GM03348 (cell line): ENCODE measurements around the gene CES2.
"Not testable (repeated sequence)": the region's sequence is repeated elsewhere in the genome, so short reads cannot be mapped to it uniquely, and the experiment has no call there.

Experiments used
- DNase-seq: peaks from one replicate; pipeline ENCODE4 v3.0.0; 2012; ENCODE audit warnings: low spot score

Gene CES2

DNA sequence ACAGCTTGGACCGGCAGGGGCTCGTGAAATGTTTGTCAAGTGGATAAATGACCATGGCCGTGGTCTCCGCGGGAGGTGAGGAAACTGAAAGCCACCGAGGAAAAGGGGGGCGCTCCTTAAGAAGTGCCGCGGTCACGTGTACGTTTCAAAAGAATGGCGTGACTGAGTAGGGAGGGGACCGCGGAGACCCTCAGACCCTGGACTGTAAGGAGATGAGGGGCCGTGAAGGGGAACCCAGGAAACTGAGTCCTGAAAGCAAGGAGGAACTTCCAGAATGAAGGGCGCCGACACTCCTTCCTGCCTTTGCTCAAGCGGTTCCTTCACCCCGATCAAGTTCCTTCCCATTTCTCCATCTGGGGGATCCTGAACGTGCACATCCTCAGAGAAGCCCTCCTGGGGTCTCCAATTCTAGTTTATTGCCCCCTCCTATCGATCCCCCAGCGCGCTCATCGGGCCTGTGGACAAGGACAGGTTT, 440 bp upstream of the CES2 start:
- DNase-seq, result not testable (repeated sequence)

DNA sequence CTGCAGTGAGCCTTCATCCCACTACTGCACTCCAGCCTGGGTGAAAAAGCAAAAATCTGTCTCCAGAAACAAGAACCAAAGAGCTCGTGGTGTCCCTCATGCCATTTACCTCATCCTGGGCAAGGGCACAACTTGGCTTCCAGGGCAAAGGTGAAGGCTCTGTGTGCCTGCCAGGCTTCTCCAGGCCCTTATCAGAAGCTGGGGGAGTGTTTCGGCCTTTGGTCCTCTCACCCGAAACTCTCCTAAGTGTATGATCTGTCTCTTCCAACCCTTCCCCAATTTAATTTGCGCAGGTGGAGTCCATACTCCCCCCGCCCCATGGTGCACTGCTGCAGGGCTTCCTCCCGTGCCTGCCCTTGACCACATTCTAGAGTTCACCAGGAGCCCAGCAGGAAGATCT, 1.1 kb downstream of the CES2 start:
- DNase-seq, result no peak

DNA sequence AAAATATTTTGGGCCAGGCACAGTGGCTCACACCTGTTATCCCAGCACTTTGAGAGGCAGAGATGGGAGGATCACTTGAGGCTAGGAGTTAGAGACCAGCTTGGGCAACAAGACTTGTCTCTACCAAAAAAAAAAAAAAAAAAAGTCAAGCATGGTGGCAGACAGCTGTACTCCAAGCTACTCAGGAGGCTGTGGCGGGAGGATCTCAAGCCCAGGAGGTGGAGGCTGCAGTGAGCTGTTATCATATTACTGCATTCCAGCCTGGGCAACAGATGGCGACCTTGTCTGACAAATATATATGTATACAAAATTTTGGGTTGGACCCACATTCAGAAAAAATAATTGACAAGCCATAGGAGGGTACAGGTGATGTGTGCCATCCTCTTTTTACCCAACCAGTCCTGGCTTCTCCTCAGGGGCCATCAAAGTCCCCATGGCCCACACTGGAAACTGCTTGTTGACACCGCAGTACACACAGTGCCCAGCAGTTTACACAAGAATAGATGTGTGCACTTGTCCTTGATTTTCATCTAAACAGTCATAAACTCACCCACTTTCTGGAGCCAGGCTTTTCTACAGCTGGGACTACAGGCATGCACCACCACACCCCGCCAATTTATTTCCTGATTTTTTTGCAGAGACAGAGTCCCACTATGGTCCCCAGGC, 1.7 kb downstream of the CES2 start:
- DNase-seq, result no peak

DNA sequence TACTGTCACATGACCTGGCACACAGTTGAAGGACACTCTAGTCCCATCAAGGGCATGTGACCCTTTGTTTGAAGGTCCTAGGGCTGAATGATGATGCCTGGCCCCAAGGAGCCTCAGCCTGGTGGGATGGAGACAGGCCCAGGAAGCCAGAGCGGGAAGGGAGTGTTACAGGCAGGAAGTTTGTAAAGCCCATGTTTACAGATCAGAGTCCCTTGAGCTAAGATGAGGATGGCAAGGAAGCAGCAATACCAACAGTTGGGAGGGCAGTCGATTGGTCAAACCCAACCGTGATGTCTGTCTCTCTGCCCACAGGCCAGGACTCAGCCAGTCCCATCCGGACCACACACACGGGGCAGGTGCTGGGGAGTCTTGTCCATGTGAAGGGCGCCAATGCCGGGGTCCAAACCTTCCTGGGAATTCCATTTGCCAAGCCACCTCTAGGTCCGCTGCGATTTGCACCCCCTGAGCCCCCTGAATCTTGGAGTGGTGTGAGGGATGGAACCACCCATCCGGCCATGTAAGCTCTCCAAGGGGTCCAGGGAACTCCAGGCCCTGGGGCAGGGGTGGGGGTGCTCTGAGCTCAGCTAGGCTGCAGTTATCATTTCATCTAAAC, 2.5 kb downstream of the CES2 start:
- DNase-seq, result no peak

DNA sequence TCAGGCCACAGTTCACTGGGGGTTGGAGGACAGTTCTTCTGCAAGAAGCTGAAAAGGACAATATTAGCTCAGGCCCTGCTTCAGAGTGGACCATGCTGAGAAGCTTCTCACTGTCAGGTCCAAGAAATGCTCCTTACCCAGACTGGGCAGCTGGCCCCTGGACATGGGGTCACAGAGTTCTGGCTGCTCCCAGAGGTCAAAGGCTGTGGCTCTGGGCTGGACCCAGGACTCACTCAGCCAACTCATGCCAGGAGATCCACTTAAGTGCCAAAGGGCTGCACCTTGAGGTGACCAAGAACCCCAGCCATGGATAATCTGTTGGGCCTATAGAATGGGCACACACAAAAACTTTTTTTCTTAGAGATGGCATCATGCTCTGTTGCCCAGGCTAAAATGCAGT, 4.0 kb downstream of the CES2 start:
- no peak for DNase-seq

DNA sequence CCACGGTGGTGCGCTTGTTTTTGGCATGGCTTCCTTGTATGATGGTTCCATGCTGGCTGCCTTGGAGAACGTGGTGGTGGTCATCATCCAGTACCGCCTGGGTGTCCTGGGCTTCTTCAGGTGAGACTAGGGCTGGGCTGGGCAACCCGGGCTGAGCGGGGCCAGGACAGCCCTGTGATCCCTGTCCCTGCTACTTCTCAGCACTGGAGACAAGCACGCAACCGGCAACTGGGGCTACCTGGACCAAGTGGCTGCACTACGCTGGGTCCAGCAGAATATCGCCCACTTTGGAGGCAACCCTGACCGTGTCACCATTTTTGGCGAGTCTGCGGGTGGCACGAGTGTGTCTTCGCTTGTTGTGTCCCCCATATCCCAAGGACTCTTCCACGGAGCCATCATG, 4.9 kb downstream of the CES2 start:
- DNase-seq, result no peak

DNA sequence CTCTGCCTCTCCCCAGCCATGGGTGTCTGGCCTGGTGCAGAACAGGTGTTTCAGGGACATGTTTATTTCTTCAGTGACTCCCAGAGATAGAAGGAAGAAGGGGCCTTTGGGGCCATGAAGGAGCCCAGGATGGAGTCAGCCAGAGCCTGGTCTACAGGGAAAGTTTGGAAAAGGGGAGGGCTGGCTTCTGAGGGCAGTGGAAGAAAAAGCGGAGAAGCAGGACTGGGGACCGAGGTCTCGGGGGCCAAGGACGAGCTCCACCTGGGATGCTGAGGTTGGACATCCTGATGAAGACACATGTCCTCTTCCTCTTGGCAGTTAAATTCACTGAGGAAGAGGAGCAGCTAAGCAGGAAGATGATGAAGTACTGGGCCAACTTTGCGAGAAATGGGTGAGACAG, 7.7 kb downstream of the CES2 start:
- DNase-seq, result no peak

DNA sequence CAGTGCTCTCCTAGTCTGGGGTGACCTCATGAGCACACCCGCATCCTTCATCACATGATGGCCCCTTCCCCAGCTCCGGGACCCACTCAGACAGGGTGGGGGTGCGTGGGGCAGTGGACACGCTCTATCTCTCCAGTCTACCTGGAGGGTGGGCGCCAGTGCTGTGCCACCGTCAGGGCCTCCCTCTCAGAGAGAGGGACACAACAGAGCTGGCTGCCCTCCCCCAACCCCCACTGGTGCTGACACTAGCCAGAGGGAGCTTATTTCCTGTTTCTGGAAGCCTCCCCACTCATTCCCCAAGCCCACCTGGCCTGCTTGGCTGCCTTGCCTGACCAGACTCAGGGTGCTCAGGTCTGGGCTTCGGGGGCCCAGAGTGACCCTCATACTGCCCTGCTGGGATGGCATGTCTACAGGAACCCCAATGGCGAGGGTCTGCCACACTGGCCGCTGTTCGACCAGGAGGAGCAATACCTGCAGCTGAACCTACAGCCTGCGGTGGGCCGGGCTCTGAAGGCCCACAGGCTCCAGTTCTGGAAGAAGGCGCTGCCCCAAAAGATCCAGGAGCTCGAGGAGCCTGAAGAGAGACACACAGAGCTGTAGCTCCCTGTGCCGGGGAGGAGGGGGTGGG, 8.2 kb downstream of the CES2 start:
- DNase-seq, result no peak

DNA sequence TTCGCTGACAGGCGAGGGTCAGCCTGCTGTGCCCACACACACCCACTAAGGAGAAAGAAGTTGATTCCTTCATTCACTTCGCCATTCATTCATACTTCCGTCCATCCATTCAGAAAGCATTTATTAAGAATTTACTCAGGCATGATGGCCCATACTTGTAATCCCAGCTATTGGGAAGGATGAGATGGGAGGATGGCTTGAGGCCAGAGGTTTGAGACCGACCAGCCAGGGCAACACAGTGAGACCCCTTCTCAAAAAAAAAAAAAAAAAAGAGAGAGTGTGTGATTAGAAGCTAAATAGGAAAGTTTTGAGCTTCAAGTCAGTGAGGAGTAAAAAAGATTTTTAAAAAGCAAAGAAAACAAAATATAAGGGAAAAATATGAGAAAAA, 8.7 kb downstream of the CES2 start:
- no peak for DNase-seq

DNA sequence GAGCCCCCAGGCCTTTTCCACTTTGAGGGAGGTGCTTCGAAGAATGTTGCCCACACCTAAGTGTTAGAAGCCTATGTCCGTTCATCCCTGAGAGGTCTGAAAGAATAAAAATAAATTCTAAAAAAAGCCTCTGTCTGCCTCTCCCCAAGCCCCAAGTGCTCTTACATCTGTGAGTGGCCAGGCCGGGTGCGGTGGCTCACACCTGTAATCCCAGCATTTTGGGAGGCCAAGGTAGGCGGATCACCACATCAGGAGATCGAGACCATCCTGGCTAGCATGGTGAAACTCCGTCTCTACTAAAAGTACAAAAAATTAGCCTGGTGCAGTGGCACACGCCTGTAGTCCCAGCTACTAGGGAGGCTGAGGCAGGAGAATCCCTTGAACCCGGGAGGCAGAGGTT, 9.7 kb downstream of the CES2 start:
- DNase-seq, result not testable (repeated sequence)

DNA sequence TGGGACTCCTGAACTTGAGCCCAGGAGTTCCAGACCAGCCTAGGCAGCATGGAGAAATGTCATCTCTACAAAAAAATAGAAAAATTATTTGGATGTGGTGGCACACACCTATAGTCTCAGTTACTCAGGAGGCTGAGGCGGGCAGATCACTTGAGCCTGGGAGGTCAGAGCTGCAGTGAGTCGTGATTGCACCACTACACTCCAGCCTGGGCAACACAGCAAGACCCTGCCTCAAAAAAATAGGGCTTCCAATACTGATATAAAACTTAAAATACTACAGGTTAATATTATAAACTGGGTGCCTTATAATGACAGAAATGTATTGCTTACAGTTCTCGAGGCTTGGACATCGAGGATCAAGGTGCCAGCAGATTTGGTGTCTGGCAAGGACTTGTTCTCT, 10.6 kb downstream of the CES2 start:
- DNase-seq, result no peak

DNA sequence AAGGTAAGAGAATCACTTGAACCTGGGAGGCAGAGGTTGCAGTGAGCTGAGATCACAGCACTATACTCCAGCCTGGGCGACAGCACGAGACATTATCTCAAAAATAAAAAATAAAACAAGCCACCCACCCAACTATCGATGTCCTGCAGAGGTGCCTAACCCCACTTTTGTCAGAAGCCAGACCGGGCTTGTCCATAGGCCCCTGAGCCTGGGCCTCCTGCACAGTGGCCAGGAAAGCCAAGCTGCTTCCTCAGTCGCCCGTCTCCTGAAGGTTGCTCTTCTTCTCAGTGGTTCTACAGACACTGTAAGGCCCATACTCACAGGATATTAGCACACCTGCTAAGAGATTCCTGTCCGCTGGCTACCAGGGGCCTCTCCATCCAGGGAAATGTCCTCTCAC, 11.2 kb downstream of the CES2 start:
- no peak for DNase-seq

DNA sequence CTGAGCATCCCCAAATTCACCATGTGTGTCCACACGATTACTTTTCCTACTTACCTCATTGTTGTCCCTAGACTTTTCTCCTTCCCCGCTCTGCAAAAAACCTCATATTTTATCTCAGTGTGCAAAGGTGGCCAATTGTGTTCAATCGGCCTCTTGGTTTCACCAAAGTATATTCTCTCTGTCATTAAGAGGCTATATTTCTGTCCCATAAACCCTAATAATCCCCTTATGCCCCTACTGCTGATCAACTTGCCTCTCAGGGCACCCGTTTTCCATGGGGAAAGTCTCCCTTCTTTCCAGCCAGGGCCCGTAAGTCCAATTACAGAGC, 11.6 kb downstream of the CES2 start:
- no peak for DNase-seq

DNA sequence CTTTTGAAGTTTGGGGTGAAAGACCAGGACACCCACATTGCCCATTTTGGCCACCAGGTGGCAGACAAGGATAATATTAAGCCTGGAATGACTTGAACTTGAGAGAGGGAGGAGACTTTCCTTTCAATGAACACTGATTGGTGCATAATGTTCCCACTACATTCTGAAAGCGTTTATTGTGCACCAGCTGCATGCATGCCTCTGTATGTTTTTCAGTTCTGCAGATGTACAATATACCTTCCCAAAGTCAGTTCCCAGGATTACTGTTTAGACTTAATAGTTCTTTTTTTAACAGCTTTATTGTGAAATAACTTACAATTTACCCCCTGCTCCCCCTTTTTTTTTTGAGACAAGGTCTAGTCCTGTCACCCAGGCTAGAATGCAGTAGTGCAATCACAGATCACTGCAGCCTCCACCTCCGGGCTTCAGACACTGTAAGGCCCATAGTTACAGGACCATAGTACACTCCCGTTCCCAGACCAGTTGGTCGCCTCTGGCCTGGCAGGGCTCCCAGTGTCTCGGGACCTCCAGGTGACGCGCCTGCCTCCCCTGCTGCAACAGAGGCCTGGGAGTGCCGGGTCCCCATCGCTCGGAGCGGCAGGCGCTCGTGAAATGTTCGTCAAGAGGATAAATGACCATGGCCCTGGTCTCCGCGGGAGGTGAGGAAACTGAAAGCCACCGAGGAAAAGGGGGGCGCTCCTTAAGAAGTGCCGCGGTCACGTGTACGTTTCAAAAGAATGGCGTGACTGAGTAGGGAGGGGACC, 12.2 kb downstream of the CES2 start:
- DNase-seq, result peak; percentile 93

DNA sequence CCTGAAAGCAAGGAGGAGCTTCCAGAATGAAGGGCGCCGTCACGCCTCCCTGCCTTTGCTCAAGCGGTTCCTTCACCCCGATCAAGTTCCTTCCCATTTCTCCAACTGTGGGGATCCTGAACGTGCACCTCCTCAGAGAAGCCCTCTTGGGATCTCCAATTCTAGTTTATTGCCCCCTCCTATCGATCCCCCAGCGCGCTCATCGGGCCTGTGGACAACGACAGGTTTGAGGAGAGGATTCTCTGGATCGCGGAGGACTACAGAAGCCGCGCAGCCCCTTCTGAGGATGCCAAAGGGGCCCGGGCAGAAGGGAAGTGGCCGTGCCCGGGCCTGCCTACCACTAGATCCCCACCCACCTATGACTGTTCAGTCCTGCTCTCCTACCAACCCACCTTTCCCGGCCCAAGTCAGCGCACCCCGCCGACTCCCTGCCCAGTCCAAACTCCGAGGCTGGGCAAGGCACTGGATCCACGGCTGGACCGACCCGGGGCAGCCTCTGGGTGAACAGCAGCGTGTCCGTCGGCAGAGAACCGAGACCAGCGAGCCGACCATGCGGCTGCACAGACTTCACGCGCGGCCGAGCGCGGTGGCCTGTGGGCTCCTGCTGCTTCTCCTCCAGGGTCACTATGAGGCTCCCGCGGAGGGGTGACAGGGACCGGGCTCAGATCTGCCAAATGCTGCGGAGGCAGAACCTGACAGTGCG, 13.0 kb downstream of the CES2 start:
- DNase-seq, result peak; percentile 44

DNA sequence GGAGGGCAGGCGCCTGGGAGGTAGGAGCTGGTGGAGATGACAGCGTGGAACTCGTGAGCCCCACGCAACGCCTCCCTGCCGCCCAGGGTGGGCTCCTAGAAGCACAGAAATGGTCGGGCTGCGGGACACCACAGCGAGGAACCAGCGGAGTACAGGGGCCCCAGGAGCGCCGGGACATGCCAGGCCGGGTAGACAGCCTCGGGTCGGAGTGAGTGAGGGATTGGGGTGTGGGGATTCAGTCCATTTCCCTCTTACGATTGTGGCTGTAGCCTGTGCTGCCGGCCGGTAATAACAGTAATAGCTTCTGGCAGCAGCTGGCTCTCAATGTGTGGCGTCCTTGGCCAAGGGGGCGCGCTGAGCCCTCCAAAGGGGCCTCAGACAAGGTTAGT, 13.5 kb downstream of the CES2 start:
- DNase-seq, result no peak

DNA sequence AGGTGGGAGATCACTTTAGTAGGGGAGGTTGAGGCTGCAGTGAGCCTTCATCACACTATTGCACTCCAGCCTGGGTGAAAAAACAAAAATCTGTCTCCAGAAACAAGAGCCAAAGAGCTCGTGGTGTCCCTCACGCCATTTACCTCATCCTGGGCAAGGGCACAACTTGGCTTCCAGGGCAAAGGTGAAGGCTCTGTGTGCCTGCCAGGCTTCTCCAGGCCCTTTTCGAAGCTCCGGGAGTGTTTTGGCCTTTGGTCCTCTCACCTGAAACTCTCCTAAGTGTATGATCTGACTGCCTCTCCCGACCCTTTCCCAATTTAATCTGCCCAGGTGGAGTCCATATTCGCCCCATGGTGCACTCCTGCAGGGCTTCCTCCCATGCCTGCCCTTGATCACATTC, 14.2 kb downstream of the CES2 start:
- DNase-seq, result no peak

DNA sequence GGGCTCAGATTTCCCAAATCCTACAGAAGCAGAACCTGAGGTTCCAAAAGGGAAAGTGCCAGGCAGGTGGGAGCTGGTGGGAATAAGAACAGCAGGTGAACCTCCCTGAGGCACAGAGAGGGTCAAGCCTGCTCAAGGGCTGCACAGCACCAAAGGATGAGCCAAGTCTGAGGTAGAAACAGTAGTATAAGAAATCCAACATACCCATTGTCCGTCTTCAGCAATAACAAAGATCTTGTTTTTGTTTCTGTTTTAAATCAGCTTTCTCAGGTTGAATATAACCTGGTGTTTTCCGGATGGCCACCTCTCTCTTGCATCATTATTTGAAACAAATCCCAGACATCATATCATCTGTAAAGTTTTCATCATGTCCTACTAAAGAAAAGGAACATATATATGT, 15.1 kb downstream of the CES2 start:
- no peak for DNase-seq

DNA sequence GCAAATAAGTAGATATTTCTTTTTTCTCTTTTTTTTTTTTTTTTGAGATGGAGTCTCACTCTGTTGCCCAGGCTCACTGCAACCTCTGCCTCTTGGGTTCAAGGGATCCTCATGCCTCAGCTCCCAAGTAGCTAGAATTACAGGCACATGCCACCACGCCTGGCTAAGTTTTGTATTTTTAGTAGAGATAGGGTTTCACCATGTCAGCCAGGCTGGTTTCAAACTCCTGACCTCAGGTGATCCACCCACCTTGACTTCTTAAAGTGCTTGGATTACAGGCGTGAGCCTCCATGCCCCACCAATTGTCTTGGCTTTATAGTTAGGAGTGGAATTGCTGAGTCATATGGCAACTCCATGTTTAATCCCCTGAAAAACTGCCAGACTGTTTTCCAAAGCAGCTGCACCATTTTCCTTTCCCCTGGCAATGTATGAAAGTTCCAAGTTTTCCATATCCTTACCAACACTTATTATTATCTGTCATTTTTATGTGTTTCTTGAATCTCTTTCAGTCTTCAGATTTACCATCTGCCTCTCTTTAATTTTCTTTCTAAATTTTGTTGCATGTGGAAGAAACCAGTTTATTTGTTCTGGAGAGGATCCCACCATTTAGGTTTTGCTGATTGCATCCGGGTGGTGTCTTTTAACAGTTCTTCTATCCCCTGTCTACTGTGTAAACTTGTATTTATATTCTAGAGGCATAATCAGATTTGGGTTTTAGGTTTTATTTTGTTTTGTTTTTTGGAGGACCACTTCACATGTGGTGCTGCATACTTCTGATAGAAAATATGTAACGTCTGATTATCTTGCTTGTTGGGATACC, 15.9 kb downstream of the CES2 start:
- DNase-seq, result no peak

DNA sequence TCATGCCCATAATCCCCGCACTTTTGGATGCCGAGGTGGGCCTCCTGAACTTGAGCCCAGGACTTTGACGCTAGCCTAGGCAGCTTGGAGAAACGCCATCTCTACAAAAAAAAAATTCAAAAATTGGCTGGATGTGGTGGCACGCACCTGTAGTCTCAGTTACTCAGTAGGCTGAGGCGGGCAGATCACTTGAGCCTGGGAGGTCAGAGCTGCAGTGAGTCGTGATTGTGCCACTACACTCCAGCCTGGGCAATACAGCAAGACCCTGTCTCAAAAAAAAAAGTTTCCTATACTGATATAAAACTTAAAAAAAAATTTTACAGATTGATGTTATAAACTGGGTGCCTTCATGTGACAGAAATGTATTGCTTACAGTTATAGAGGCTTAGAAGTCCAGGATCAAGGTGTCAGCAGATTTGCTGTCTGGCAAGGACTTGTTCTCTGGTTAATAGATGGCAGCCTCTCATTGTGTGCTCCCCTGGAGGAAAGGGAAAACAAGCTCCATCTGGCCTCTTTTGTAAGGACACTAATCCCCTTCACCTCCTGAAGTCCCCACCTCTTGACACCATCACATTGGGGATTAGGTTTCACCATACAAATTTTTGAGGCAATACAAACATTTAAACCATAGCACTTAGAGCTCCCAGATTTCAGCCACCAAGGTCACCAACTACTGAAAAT, 17.3 kb downstream of the CES2 start:
- no peak for DNase-seq

DNA sequence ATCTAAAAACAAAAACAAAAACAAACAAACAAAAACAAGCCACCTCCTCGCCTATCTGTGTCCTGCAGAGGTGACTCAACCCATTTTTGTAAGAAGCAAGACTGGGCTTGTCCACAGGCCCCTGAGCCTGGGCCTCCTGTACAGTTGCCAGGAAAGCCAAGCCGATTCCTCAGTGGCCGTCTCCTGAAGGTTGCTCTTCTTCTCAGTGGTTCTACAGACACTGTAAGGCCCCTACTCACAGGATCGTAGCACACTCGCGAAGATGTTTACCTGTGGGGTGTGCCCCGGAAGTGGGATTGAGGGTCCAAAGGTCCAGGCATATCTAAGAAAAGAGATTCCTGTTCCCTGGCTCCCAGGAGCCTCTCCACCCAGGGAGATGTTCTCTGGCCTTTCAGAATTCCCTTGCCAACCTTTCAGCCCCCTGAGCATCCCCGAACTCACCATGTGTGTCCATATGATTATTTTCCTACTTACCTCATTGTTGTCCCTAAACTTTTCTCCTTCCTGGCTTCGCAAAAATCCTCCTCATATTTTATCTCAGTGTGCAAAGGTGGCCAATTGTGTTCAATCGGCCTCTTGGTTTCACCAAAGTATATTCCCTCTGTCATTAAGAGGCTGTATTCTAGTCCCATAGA, 18.3 kb downstream of the CES2 start:
- no peak for DNase-seq
